GM12878 (cell line): ENCODE results near the gene TMPRSS3. TPM values are rescaled to one million over a fixed set of nuclear protein-coding genes. Genes with fewer than 3 reads are reported as not detected.

Experiments
- ATAC-seq: fragments of 200-7000 bp; cut with Tn5 transposase; 3 replicates; pipeline ENCODE4 v1.9.1; 2020; ENCODE audit warnings: mild to moderate bottlenecking, moderate library complexity
- Bru-seq: library from RNA; stranded (reverse); fragments of 400-500 nt; gene quantifications from one replicate; lab custom pipeline; 2021; lab: Mats Ljungman, UMichigan
- BruChase-seq, 2 experiments: library from RNA; stranded (reverse); fragments of 400-500 nt; gene quantifications; one replicate each; lab custom pipeline; 2021; lab: Mats Ljungman, UMichigan
- BruUV-seq: library from RNA; stranded (reverse); fragments of 400-500 nt; replicated peaks from 2 replicates; lab custom pipeline; 2021; lab: Mats Ljungman, UMichigan
- CTCF ChIA-PET: fragments of 300-600 bp; sonication (Branson Sonifier 250); formaldehyde crosslinking; extraction: SDS; loops from one replicate; lab custom pipeline; 2021; ENCODE audit warnings: inconsistent platforms; lab: Yijun Ruan, JAX
- POLR2A ChIA-PET: fragments of 350-600 bp; formaldehyde crosslinking; extraction: SDS; loops from one replicate; lab custom pipeline; 2021; ENCODE audit warnings: inconsistent platforms; lab: Charles Lee
- RAD21 ChIA-PET: fragments of 300-600 bp; sonication (Branson Sonifier 250); formaldehyde crosslinking; loops from one replicate; lab custom pipeline; 2023; ENCODE audit warnings: antibody characterized with exemption; ENCODE audit not compliant: unreplicated experiment; lab: Charles Lee
- SMC1A ChIA-PET: fragments of 300-600 bp; sonication (Branson Sonifier 250); formaldehyde crosslinking; loops from one replicate; lab custom pipeline; 2023; ENCODE audit not compliant: unreplicated experiment, uncharacterized antibody; lab: Charles Lee
- DNase-seq: peaks from one replicate; pipeline ENCODE4 v3.0.0-alpha.2; 2011; ENCODE audit warnings: low read depth, low spot score
- FAIRE-seq: peaks from 3 replicates; lab custom pipeline; 2011; peaks lifted over from hg19 to GRCh38; lab: Jason Lieb, UNC
- H2AFZ ChIP-seq: 2 replicates; pipeline ENCODE4 v1.6.0; 2011; ENCODE audit warnings: low read depth, low read length, control low read depth; ENCODE audit not compliant: control insufficient read depth
- H3K27ac ChIP-seq: 2 replicates; pipeline ENCODE4 v1.5.1; 2011; ENCODE audit warnings: control low read depth; ENCODE audit not compliant: control insufficient read depth, insufficient read depth
- H3K27me3 ChIP-seq, 2 experiments: replicated peaks in 1 of 2; 2 replicates each; pipeline versions ENCODE4 v1.6.0 to v1.6.1; 2011; ENCODE audit warnings: low read length in 1 of 2; ENCODE audit not compliant: control insufficient read depth in 2 of 2, insufficient read depth in 2 of 2
- H3K36me3 ChIP-seq, 2 experiments: 2 replicates each; pipeline ENCODE4 v1.5.1; 2011; ENCODE audit warnings: low read length in 1 of 2; ENCODE audit not compliant: control insufficient read depth in 2 of 2, insufficient read depth in 2 of 2
- H3K4me1 ChIP-seq: 2 replicates; pipeline ENCODE4 v1.6.1; 2011; ENCODE audit warnings: mild to moderate bottlenecking, low read length, moderate library complexity, mixed read lengths; ENCODE audit not compliant: control insufficient read depth, insufficient read depth
- H3K4me2 ChIP-seq: 2 replicates; pipeline ENCODE4 v1.6.0; 2011; ENCODE audit warnings: control low read depth; ENCODE audit not compliant: control insufficient read depth, insufficient read depth
- H3K4me3 ChIP-seq: fragments of 200-600 bp; sonication (generic); 2 replicates; pipeline ENCODE4 v1.5.1; 2016
- H3K79me2 ChIP-seq: 2 replicates; pipeline ENCODE4 v1.6.0; 2011; ENCODE audit warnings: low read length; ENCODE audit not compliant: control insufficient read depth, insufficient read depth
- H3K9ac ChIP-seq: 2 replicates; pipeline ENCODE4 v1.8.0; 2011; ENCODE audit warnings: low read length, control low read depth, mixed read lengths; ENCODE audit not compliant: control insufficient read depth, insufficient read depth
- H3K9me3 ChIP-seq: replicated peaks from 3 replicates; pipeline ENCODE4 v1.5.1; 2011; ENCODE audit warnings: mild to moderate bottlenecking, low read length; ENCODE audit not compliant: control insufficient read depth, insufficient read depth
- H4K20me1 ChIP-seq: 2 replicates; pipeline ENCODE4 v1.6.0; 2011; ENCODE audit not compliant: control insufficient read depth, insufficient read depth
- BCL11A ChIP-seq: IDR thresholded peaks from 2 replicates; pipeline ENCODE4 v1.6.1; 2011; ENCODE audit warnings: low read depth, low read length
- CBFB ChIP-seq: IDR thresholded peaks from 2 replicates; pipeline ENCODE4 v1.6.1; 2016; ENCODE audit warnings: antibody characterized with exemption, low read depth
- FOXK2 ChIP-seq: fragments of 450-650 bp; IDR thresholded peaks from 2 replicates; pipeline ENCODE4 v1.6.1; 2017; ENCODE audit warnings: mild to moderate bottlenecking, moderate library complexity
- GATAD2B ChIP-seq: fragments of 450-650 bp; conservative IDR thresholded peaks from 2 replicates; pipeline ENCODE4 v1.6.1; 2017; ENCODE audit warnings: low read depth, mild to moderate bottlenecking, moderate library complexity
- HDGF ChIP-seq: fragments of 450-650 bp; IDR thresholded peaks from 2 replicates; pipeline ENCODE4 v1.6.1; 2016; ENCODE audit warnings: antibody characterized with exemption
- IKZF2 ChIP-seq, 2 experiments: fragments of 450-650 bp; IDR thresholded peaks; 2 replicates each; pipeline ENCODE4 v1.6.1; 2017; ENCODE audit warnings: mild to moderate bottlenecking in 2 of 2, moderate library complexity in 2 of 2
- KLF5 ChIP-seq: fragments of 450-650 bp; IDR thresholded peaks from 2 replicates; pipeline ENCODE4 v1.6.1; 2014; ENCODE audit warnings: mild to moderate bottlenecking; ENCODE audit not compliant: partially characterized antibody
- MEF2A ChIP-seq: IDR thresholded peaks from 2 replicates; pipeline ENCODE4 v1.6.1; 2011; ENCODE audit warnings: low read depth, mild to moderate bottlenecking, low read length, moderate library complexity; ENCODE audit not compliant: insufficient read depth
- MYC ChIP-seq: IDR thresholded peaks from 2 replicates; pipeline ENCODE4 v1.6.1; 2011; ENCODE audit warnings: mild to moderate bottlenecking, low read length, moderate library complexity, inconsistent platforms; ENCODE audit not compliant: insufficient read depth, insufficient replicate concordance, insufficient read length, severe bottlenecking
- NR2C2 ChIP-seq: IDR thresholded peaks from 2 replicates; pipeline ENCODE4 v1.6.1; 2011; ENCODE audit warnings: borderline replicate concordance, low read depth; ENCODE audit not compliant: control insufficient read depth, insufficient read length
- PAX8 ChIP-seq: fragments of 450-650 bp; IDR thresholded peaks from 2 replicates; pipeline ENCODE4 v1.6.1; 2017; ENCODE audit warnings: mild to moderate bottlenecking, moderate library complexity
- POLR2A ChIP-seq: IDR thresholded peaks from 2 replicates; pipeline ENCODE4 v1.6.1; 2011; ENCODE audit warnings: low read depth, mild to moderate bottlenecking, low read length
- RELA ChIP-seq: fragments of 450-650 bp; IDR thresholded peaks from 2 replicates; pipeline ENCODE4 v1.8.0; 2014; ENCODE audit warnings: borderline replicate concordance; ENCODE audit not compliant: partially characterized antibody
- SMC3 ChIP-seq: IDR thresholded peaks from 2 replicates; pipeline ENCODE4 v1.6.1; 2011; ENCODE audit warnings: low read length, improper control_type of control experiment, borderline replicate concordance
- TARDBP ChIP-seq: IDR thresholded peaks from 2 replicates; pipeline ENCODE4 v1.6.1; 2016; ENCODE audit warnings: borderline replicate concordance
- USF1 ChIP-seq: IDR thresholded peaks from 2 replicates; pipeline ENCODE4 v1.6.1; 2011; ENCODE audit warnings: borderline replicate concordance, low read depth, mild to moderate bottlenecking, moderate library complexity, mixed read lengths, low read length; ENCODE audit not compliant: insufficient read depth; ENCODE audit errors: extremely low read length
- WGBS: methylation state at CpG from one replicate; pipeline ENCODE4 v1.1.6; 2016; ENCODE audit warnings: low lambda C conversion rate; ENCODE audit not compliant: insufficient replicate concordance, insufficient coverage; ENCODE audit errors: missing lambda C conversion rate; 5-methylcytosine and 5-hydroxymethylcytosine counted together
- in situ Hi-C: fragments of 300-500 bp; cut with MboI; formaldehyde crosslinking; loops from 9 replicates; pipeline ENCODE4 v1.14.3; 2018; ENCODE audit warnings: mixed read lengths
- intact Hi-C: fragments of 100-400 bp; cut with micrococcal nuclease; formaldehyde crosslinking; loops from one replicate; pipeline ENCODE4 v1.14.2; 2022; ENCODE audit not compliant: unreplicated experiment
- long read RNA-seq, 2 experiments: library from polyadenylated mRNA; unstranded; transcript quantifications; one replicate each; pipeline ENCODE4 v2.0.0, GENCODE V29; 2019 to 2020
- polyA minus RNA-seq, 3 experiments: library from RNA; depleted of rRNA, polyadenylated mRNA; stranded (reverse); fragments of >200 nt; gene quantifications; 2 replicates each; pipeline ENCODE4 v1.2.3, GENCODE V29; 2011
- polyA plus RNA-seq, 11 experiments: library from polyadenylated mRNA; depleted of rRNA in 4 of 11; unstranded in 6 of 11; stranded (reverse) in 5 of 11; fragments of >200 nt; fragmentation: Nextera tagmentation in 4 of 11; fragmentation: Illumina TruSeq in 1 of 11; extraction: Ambion mirVana in 4 of 11; extraction: Trizol in 1 of 11; gene quantifications; 1 replicate in 1 of 11; 2 replicates in 10 of 11; pipeline versions ENCODE4 v1.2.1 to v1.2.3, GENCODE V29; 2011 to 2016; ENCODE audit warnings: inconsistent platforms in 2 of 11, missing spikeins in 2 of 11, low read depth in 1 of 11
- total RNA-seq, 4 experiments: library from RNA; depleted of rRNA in 3 of 4; stranded (reverse); fragments of >200 nt in 3 of 4; fragmentation: Illumina TruSeq in 1 of 4; extraction: Trizol in 1 of 4; gene quantifications; 2 replicates each; pipeline versions ENCODE4 v1.2.1 to v1.2.3, GENCODE V29; 2013 to 2021

TMPRSS3 gene
- 4.1 and 4.2 TPM in 2 replicates for total RNA-seq (2013; cell fraction: nucleolus; rRNA removed)
- total RNA-seq (2014; rRNA removed) (0.65 and 1.4 TPM in 2 replicates), total RNA-seq (2014; rRNA removed; fragmentation: Illumina TruSeq; extraction: Trizol) (0.63 and 0.83 TPM in 2 replicates), total RNA-seq (2021) (0.90 and 1.2 TPM in 2 replicates), polyA plus RNA-seq (2011; rRNA removed) (not detected in 2 replicates), polyA plus RNA-seq (2014; fragmentation: Illumina TruSeq; extraction: Trizol) (0.17 and 0.51 TPM in 2 replicates), polyA plus RNA-seq (2014; fragmentation: Nextera tagmentation; extraction: Ambion mirVana) (1 to 10 TPM in 1 of 2 experiments, under 1 TPM in 1; 0.82 to 1.5 TPM), polyA plus RNA-seq (2014; rRNA removed) (0.51 and 1.3 TPM in 2 replicates), polyA plus RNA-seq (2016; fragmentation: Nextera tagmentation; extraction: Ambion mirVana) (under 1 TPM; 0.56 to 0.59 TPM), polyA minus RNA-seq (2011; rRNA and poly(A)+ RNA removed) (0.10 TPM in 1 of 2 replicates, not detected in the other), Bru-seq, nascent RNA (percentile 63 among the genes with signal in this experiment), BruChase-seq, experiment 1, labeled RNA remaining after a 6-hour chase (percentile 61 among the genes with signal in this experiment), BruChase-seq, experiment 2, labeled RNA remaining after a 2-hour chase (percentile 56 among the genes with signal in this experiment)
- polyA plus RNA-seq (2011; ENCODE audit: low read depth) = 13.4 TPM
- polyA plus RNA-seq (2011; cell fraction: cytosol; rRNA removed) = 0.03 TPM in 1 of 2 replicates, not detected in the other
- polyA plus RNA-seq (2011; cell fraction: nucleus; rRNA removed) = 0.13 TPM in 1 of 2 replicates, not detected in the other
- polyA plus RNA-seq (2012) = 16.4 and 22.8 TPM in 2 replicates
- polyA minus RNA-seq (2011; cell fraction: cytosol; rRNA and poly(A)+ RNA removed) = 1.6 TPM in 1 of 2 replicates, not detected in the other
- polyA minus RNA-seq (2011; cell fraction: nucleus; rRNA and poly(A)+ RNA removed) = not detected in 2 replicates
- long read RNA-seq, experiment 1 = 0 reads
- long read RNA-seq, experiment 2 = 0 reads

GRCh38 chr21:42395905-42396651 lies at the start of gene TMPRSS3:
Gene TMPRSS3 (minus strand): TSS chr21:42396052. CDS start chr21:42395417, 635 bp downstream.
- BruUV-seq = no TSS peak
- Histone ChIP-seq H4K20me1 (no peaks in the 10 kb centered on the region), H2AFZ (no peak within 1 kb of the TSS), H3K36me3 (no peaks in the 10 kb centered on the region)
- intact Hi-C loops (no loop called here), in situ Hi-C loops (no loop called here)
- WGBS = 52% methylated on average over 17 of the region's 17 CpGs
- no peak for DNase-seq
- TF ChIP-seq CBFB = no peak
- TF ChIP-seq USF1 = no peak
- TF ChIP-seq PAX8 = no peak
- no peak for TF ChIP-seq KLF5
- TF ChIP-seq BCL11A = no peak
- no peak for TF ChIP-seq MYC
- no peak for TF ChIP-seq RELA
- TF ChIP-seq TARDBP = no peak
- TF ChIP-seq HDGF = no peak
- no peak for TF ChIP-seq FOXK2
- no peak for TF ChIP-seq MEF2A
- TF ChIP-seq NR2C2 = no peak
- no peak for TF ChIP-seq SMC3
- no peak for TF ChIP-seq POLR2A
- TF ChIP-seq IKZF2 (IDR thresholded peaks at IDR 0.05) = no peak
- no peak for TF ChIP-seq GATAD2B
- TF ChIP-seq, all 136 proteins: peak for 0
- no peak within 1 kb of the TSS for H3K4me2 ChIP-seq
- peaks cover 32% of the 10 kb centered on the region for H3K4me1 ChIP-seq
- ATAC-seq = no peak
- peaks cover 12% of the 10 kb centered on the region for H3K79me2 ChIP-seq
- ChIA-PET CTCF (no interaction called here), RAD21 (interaction anchor here (0.6 to 1.6 kb wide), 3 partner anchors 27 to 85 kb away, joined by 3 to 4 read pairs (median 4); no protein-coding TSS in a partner anchor), SMC1A (interaction anchor here (1.1 to 1.7 kb wide), 3 partner anchors 11 to 28 kb away, joined by 3 to 5 read pairs (median 4); no protein-coding TSS in a partner anchor), POLR2A (interaction anchor here (0.8 kb wide), 1 partner anchor 25 kb away, joined by 3 read pairs; no protein-coding TSS in a partner anchor)
- H3K9me3 ChIP-seq = no peaks in the 10 kb centered on the region
- H3K27ac ChIP-seq = peak within 1 kb of the TSS; percentile 39
- 0 out of 2 replicates have a peak within 1 kb of the TSS, but pooled peaks have one; percentile 4 for H3K4me3 ChIP-seq
- peak within 1 kb of the TSS; percentile 24 for H3K9ac ChIP-seq
- FAIRE-seq = no peak
- H3K27me3 ChIP-seq = no peaks in the 10 kb centered on the region
